DLD1 (cell line): ENCODE results near the gene RNF222.
"Not testable (repeated sequence)": the region's sequence is repeated elsewhere in the genome, so short reads cannot be mapped to it uniquely, and the experiment has no call there.

Experiments
- in situ Hi-C: cut with HindIII; loops from 2 replicates; pipeline ENCODE4 v1.10.0; 2017; ENCODE audit warnings: low sequenced_read_pairs

The RNF222 gene

DNA sequence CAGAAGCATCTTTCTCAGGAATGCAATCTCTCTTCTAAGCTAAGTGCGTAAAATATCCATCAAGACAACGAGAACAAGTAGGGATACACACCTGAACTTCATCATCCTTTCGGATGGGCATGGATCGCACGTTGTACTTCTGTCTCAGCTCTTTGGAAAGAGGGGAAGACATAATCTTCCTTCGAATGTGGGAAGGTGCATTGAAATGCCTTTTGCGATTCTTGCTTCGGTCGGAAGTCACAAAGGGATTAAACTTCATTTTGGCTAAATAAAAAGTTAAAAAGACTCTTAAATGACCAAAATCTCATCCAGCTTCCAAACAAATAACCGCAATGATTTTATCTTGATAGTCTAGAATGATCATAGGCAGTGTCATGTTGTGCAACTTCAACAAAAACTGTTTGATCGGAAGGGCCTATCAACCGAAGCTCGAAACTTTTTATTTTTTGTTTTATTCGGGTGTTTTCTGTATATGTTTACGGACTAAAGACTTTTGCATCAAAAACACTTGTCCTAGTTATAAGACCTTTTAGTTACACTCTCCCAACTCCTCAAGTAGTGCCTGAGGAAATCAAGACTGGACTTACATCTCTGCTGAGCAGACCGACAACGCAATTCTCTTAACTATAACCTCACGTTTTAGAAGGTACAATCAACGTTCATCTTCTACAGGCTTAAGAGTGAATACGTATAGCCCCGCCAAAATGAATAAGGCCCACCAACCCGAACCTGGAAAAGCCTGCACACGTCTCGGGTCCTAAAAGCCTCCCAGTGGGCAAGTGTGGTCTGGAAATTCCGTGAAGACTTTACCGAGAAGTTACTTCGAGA, 15.4 kb downstream of the RNF222 start:
- in situ Hi-C loops, result no loop called here

DNA sequence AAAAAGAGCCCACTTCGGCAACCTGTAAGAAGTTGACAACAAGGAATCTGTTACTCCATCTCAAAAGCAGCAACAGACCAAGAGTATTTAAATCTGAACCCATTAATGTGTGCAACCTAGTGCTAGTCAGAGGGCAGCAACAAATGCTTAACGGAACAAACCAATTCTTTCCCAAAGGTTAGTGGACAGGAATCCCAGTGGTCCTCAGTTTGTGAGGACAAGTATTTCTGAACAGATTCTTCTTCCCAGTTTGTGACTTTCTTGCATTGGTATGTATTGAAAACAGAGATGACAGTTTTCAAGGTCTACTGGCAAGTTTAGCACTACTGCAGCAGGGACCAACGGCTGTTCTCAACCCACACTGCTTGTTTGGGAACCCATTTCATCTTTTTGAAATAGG, 17.6 kb downstream of the RNF222 start:
- in situ Hi-C loops, result no loop called here

DNA sequence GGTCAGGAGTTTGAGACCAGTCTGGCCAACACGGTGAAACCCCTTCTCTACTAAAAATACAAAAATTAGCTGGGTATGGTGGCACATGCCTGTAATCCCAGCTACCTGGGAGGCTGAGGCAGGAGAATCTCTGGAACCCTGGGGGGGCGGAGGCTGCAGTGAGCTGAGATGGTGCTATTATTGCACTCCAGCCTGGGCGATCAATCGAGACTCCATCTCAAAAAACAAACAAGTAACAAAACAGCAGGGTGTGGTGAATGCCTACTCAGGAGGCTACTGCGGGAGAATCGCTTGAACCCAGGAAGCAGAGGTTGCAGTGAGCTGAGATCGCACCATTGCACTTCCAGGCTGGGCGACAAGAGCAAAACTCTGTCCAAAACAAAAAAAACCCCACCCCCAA, 19.5 kb downstream of the RNF222 start:
- in situ Hi-C loops, result not testable (repeated sequence)

DNA sequence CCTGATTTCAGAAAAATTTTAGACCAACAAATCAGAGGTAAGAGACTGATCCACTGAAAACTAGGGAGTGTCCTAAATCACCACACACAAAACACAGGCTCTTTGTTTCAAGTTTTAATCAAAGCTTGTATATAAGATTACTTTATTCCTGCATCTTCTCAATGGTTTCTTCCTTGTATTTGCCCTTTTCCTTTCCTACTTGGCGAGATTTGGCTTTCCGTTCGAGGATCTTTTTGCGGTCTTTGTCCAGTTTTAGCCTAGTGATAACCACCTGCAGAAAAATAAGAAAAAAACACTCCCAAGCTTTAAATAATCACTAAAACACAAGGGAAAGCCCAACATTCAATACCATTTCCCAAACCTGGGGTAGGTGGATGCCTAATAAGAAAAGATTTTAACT, 20.2 kb downstream of the RNF222 start:
- in situ Hi-C loops, result no loop called here

DNA sequence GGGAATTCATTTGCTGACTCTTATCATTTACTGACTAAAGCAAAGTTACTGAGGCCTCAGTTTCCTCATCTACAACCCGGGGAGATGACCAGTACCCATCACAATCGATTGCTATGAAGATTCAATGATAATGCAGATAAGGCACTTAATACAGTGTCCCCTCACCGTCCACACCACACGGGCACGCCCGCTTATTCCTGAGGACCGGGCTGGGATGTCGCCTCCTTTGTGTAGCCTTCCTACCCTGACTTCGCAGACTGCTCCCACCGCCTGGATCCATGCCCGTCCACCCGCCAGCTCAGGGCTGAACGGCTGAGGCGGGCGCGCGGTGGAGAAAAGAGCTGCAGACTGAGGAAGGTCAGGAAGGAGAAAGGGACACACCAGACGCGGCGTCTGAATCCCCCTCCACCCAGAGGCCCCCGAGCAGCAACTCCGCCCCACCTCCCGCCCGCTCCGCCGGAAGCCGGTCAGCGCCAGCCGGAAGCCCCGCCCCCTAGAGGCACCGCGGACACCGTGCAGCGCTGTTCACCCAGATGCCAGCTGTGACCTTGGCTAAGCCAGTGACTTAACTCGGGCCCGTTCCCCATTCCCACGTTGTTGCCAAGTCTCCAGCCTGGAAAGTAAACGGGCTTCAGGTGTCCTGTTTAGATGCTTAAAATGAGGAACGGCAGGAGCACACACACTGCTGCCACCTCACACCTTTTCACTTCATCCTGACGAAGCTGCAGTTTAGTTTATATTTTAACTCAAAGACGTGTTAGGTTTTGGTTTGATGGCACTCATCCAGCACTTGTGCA, 21.2 kb downstream of the RNF222 start, which contains the start of gene KRABD2:
TSS of gene KRABD2 (minus strand) at position 434 of the 797 bp plus-strand sequence.
- in situ Hi-C loops, result no loop called here

DNA sequence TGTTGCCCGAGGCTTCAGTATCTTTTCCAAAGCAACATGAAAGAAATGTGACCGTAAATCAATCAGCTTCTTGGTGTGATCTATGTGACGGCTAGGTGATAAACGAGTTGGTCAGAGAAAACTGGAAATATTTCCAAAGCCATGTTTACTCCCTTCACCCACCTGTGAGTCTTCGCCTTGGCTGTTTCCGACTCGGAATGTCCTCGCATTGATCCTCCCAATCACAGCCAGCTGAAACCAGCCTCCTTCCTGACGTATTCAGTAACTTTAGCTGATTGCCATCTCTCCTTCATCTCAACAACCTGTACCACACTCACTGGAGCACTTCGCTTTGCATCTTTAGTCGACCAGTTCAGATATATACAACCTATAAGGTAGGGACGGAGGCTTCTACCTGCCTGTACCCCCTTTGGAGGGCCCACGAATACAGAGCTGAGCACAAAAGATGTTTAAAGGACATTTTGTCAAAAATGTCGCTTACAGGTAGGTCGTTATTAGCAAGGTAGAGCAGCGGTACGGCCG, 21.8 kb downstream of the RNF222 start:
- in situ Hi-C loops, result no loop called here

DNA sequence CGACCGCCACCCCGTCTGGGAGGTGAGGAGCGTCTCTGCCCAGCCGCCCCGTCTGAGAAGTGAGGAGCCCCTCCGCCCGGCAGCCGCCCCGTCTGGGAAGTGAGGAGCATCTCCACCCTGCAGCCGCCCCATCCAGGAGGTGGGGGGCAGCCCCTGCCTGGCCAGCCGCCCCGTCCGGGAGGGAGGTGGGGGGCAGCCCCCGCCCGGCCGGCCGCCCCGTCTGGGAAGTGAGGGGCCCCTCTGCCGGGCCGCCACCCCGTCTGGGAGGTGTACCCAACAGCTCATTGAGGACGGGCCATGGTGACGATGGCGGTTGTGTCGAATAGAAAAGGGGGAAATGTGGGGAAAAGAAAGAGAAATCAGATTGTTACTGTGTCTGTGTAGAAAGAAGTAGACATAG, 23.8 kb downstream of the RNF222 start:
- in situ Hi-C loops, result not testable (repeated sequence)

DNA sequence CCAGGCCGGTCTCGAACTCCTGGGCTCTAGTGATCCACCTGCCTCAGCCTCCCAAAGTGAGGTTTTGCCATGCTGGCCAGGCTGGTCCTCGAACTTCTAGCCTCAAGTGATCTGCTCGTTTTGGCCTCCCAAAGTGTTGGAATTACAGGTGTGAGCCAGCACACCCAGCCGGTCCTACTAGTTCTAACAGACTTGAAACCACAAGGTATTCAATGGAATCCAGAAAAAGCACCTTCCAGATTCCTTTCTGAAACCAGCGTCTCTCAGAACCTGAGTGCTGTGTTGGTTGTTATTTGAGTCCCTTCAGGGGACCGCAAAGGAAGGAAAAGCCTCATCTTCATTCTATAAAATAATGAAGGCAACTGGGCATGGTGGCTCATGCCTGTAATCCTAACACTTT, 25.2 kb downstream of the RNF222 start:
- in situ Hi-C loops, result no loop called here

DNA sequence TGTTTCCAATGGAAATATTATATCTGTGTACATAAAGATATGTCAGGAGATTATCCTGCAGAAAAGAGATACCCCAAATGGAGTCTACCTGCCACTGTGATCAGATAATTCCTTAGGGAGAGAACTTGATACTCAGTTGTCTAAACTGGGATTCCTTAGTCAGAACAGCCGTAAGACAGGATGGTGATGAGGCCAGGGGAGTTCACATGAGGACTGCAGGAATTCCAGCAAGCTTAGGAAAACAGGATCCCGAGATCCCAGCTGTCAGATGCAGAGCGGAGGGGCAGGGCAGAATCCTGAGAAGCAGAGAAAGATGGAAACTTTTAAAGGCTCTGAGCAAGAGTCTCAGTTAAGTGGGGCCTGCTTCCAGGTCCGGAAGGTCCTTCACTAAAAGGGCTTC, 25.8 kb downstream of the RNF222 start:
- in situ Hi-C loops, result no loop called here

DNA sequence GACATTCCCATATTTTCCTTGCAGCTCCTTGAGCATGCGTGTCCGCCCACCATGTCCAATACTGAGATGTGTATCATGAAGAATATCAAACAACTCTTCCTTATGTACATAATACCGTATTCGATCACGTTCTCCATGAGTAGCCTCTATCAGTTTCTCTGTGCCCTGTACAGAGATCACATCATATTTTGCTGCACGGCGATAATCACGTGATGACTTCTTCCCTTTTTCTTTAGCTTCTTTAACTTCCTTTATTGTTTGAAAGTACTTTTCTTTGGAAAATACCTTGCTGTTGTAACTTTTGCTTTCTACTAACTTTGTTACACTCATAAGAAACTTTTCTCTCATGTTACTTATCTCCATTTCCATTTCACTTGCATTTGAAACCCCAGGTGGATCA, 27.7 kb downstream of the RNF222 start:
- in situ Hi-C loops, result no loop called here

DNA sequence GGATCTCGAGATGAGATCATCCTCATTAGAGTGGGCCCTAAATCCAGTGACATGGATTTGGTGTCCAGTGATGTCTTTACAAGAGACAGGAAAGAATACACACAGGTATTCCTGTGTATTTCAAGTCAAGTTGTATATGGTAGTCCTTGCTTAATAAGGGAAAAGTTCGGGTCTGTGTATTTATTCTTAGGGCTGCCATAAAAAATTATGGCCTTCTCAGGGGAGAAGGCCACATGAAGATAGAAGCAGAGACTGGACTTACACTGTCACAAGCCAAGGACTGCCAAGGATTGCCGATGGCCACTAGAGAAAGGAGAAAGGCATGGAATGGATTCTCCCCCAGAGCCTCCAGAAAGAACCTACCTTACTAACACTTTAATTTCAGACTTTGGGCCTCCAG, 29.4 kb downstream of the RNF222 start:
- in situ Hi-C loops, result no loop called here

DNA sequence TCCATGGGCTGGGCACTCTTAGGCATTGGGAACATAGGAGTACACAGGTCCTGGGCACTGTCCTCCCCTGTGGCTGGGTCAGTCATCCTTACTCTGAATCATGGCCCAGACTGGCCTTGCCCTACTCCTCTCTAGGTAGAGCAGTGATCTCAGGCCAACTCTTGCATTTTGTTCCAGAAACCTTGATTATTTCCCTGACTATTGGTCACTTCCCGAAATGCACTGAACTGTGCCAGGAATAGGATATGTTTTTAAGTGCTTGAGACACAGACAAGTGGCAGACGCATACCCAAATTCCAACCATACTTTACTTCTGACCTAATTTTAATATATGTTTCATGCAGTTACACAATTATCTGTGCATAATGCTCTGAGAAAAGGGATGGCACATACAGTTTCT, 31.4 kb downstream of the RNF222 start:
- in situ Hi-C loops, result no loop called here

DNA sequence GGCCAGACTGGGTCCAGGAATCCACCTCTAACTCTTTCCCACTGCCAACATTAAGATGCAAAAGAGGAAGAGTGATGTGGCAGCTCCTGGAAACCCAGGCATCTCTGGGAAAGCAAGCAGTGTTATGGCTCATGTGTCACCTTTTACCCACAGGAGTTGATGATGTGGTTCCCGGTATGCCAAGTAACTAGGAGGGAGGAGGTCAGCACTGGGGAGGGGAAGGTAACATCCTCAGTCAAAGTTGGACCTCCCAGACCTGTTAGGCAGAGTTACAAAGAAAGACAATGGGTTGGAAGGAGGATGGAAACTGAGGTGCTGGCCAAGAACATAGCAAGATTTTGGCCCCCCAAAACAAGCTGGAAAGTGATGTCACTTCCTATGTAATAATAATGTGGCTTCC, 32.5 kb downstream of the RNF222 start:
- in situ Hi-C loops, result no loop called here

DNA sequence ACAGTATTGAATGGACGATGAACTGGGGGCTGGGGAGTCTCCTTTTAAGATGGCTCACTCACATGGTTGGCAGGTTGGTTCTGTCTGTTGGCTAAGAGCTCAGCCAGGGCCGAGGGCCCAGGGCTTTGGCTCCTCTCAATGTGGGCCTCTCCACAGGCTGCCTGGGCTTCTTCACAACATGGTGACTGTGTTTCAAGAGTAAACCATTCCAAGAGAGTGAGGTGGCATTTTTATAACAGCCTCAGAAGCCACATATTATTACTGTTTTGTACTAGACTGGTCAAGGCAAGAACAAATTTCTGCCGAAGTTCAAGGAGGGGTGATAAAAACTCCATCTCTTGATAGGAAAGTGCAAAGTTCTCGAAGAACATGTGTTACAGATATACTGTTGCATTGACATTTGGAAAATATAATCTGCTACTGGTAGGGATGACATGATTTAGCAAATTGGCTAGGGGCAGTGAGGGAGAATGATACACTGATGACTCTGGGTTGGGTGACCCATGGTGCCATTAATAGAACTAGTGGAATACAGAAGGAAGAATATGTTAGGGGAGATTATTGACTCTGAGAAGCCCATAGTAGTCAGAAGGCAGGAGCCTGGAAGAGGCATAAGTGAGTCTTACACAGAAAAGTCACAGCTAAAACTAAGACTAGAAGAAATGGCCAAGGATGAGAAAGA, 34.8 kb downstream of the RNF222 start:
- in situ Hi-C loops, result no loop called here

DNA sequence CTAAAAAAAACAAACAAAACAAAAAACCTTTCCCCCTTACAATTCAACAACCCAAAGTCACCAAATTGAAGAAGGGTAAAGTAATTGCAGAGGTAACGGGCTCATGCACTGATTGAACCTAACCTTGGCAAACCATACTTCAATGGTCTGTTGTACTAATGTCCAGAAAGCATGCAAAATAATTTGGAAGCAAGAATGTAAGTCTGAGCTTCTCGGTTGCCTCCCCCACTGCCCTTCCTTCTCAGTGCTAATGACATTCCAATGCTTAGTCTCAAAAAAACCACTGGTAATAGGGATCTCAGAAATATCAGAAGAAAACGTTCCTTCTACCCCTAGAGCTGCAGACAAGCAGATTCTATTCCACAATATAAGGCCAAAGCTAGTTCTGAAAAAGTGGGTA, 36.9 kb downstream of the RNF222 start:
- in situ Hi-C loops, result no loop called here

DNA sequence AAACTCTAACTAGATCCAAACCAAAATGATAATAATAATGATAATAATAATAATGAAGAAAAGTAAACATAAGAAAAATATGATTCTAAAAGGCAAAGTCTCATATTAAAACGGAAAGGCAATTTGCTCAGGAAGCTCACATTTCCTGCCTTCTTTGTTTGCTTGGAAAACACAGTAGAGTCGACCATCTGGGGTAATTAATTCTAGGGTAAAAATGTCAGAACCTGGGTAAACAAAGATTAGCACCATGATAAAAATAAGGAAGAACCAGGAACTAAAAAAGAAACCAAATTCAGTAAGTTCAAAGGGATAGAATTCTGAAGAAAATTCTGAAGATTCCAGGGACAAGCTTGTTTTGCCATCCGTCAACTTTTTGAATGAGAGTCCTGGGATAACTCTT, 37.4 kb downstream of the RNF222 start:
- in situ Hi-C loops, result no loop called here

DNA sequence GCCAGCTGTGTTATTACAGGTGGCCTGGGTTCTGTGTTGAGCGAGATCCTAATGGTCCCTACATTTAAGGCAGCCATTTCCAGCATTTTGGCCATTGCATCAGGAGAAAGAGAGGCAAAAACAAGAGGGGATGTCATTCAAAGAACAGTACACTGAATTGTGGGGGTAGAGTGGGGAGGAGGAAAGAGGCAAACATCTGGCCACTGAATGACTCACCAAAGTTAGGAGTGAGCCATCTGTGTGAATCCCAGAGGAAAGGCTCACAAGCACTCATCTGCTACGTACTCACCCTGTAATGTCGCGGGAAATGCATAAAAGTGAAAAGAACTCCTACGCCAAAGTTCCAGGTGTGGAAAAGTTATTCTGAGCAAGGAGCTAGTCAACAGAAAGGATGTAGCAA, 37.9 kb downstream of the RNF222 start:
- in situ Hi-C loops, result no loop called here

DNA sequence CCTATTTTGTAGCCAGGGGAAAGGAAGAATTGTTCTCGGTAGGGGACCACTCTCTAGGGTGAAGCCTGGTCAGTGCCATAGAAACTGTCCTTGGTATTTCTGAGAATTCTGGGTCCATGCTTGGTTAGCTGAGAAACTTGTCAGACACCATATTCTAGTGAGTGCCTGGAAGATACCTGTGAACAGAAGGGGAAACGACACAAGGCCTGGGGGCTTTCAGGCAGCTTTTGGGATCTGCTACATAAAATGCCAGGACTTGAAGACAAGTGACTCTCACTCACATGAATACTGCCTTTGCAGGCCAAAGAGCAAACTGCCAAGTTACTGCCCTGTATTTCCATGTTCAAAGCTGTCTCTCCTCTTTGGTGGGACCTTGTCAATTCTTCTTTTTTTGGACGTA, 39.7 kb downstream of the RNF222 start:
- in situ Hi-C loops, result no loop called here

DNA sequence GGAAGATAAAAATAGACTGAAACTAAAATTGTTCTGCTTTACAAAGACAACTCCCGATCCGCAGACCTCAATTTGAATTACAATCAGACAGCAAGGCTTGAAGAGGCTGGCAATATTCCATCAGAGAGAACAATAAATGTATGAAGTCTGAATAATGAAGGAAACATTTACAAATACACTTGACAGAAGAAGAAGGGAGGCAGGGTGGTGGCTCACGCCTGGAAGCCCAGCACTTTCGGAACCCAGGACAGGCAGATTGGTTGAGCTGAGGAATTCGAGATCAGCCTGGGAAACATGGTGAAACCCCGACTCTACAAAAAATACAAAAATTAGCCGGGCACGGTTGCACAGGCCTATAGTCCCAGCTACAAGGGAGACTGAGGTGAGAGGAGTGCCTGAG, 43.4 kb downstream of the RNF222 start:
- in situ Hi-C loops, result no loop called here

DNA sequence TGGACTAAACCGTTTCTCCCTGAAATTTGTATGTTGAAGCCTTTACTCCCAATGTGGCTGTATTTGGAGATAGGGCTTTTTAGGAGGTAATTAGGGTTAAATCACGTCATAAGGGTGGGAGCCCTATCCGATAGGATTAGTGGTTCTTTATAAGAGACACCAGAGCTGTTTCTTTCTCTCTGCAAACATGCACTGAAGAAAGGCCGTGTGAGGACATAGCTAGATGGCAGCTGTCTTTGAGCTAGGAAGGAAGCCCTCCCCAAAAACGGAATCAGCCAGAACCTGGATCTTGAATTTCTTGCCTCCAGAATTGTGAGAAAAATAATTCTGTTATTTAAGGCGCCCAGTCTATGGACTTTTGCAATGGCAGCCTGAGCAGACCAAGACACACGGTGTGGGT, 43.9 kb downstream of the RNF222 start:
- in situ Hi-C loops, result no loop called here

DNA sequence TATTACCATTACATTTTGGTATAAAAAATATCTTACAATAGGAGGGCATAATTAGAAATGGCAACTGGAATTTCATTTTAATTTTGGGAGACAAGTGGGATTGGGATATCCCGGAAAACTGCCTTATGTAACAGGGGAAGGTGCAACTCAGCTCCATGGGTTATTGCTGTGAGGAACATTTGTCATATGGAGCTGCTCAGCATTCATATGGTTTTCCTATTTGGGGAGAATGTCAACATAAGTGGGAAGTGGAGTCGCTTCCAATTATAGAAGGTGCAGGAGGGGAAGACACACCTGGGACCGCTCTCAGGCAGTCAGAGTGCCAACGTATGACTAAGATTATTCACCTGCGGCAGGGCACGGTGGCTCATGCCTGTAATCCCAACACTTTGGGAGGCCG, 47.3 kb downstream of the RNF222 start:
- in situ Hi-C loops, result no loop called here
